Panc1 (cell line): ENCODE measurements around the gene PPP1R27. TPM values are rescaled to one million over a fixed set of nuclear protein-coding genes. Genes with fewer than 3 reads are reported as not detected.
A peak's percentile ranks its signal among the peaks of the same experiment; 100 is the strongest.

Experiments
- ATAC-seq: fragments of 200-7000 bp; cut with Tn5 transposase; 2 replicates; pipeline ENCODE4 v1.9.1; 2020; ENCODE audit warnings: mild to moderate bottlenecking, moderate library complexity
- BruUV-seq: library from RNA; stranded (reverse); fragments of 400-500 nt; replicated peaks from 2 replicates; lab custom pipeline; 2021; lab: Mats Ljungman, UMichigan
- CTCF ChIA-PET: fragments of 300-600 bp; sonication (Branson Sonifier 250); formaldehyde crosslinking; loops from one replicate; lab custom pipeline; 2022; ENCODE audit warnings: antibody characterized with exemption; lab: Charles Lee
- POLR2A ChIA-PET: fragments of 300-600 bp; sonication (Branson Sonifier 250); formaldehyde crosslinking; loops from one replicate; lab custom pipeline; 2022; ENCODE audit warnings: antibody characterized with exemption; lab: Charles Lee
- DNase-seq: peaks from one replicate; pipeline ENCODE4 v3.0.0-alpha.2; 2010; ENCODE audit warnings: low read depth, low spot score
- H3K27ac ChIP-seq: 2 replicates; pipeline ENCODE4 v1.5.1; 2011; ENCODE audit warnings: mild to moderate bottlenecking, low read length, inconsistent platforms
- H3K27me3 ChIP-seq: fragments of 200-500 bp; sonication (Bioruptor generic); 2 replicates; pipeline ENCODE4 v1.6.0; 2014; ENCODE audit warnings: low read length, inconsistent platforms; ENCODE audit not compliant: control insufficient read depth, insufficient read depth
- H3K36me3 ChIP-seq: fragments of 200-500 bp; sonication (Bioruptor generic); 2 replicates; pipeline ENCODE4 v1.5.1; 2014; ENCODE audit warnings: inconsistent platforms, mild to moderate bottlenecking, low read length, moderate library complexity; ENCODE audit not compliant: control insufficient read depth, insufficient read depth
- H3K4me1 ChIP-seq: 2 replicates; pipeline ENCODE4 v1.5.1; 2011; ENCODE audit warnings: inconsistent platforms, mild to moderate bottlenecking, low read length, moderate library complexity; ENCODE audit not compliant: control insufficient read depth, insufficient read depth
- H3K4me3 ChIP-seq, 2 experiments: 2 replicates each; pipeline ENCODE4 v1.5.1; 2011 to 2012; ENCODE audit warnings: low read depth in 2 of 2, low read length in 2 of 2, mild to moderate bottlenecking in 2 of 2, inconsistent platforms in 1 of 2, moderate library complexity in 1 of 2
- H3K9me3 ChIP-seq: fragments of 200-500 bp; sonication (Bioruptor generic); 2 replicates; pipeline ENCODE4 v1.5.1; 2014; ENCODE audit warnings: low read depth, mild to moderate bottlenecking, inconsistent platforms, low read length, moderate library complexity; ENCODE audit not compliant: control insufficient read depth, insufficient read depth
- POLR2AphosphoS5 ChIP-seq: IDR thresholded peaks from 2 replicates; pipeline ENCODE4 v1.6.1; 2012; ENCODE audit warnings: mild to moderate bottlenecking, low read depth, low read length, moderate library complexity
- SIN3A ChIP-seq: IDR thresholded peaks from 2 replicates; pipeline ENCODE4 v1.6.1; 2012; ENCODE audit warnings: low read depth, mild to moderate bottlenecking, low read length, moderate library complexity, borderline replicate concordance; ENCODE audit not compliant: insufficient read depth
- TCF7L2 ChIP-seq: IDR thresholded peaks from 2 replicates; pipeline ENCODE4 v1.6.1; 2011; ENCODE audit warnings: mild to moderate bottlenecking, low read depth, low read length, inconsistent platforms
- in situ Hi-C: cut with HindIII; loops from 2 replicates; pipeline ENCODE4 v1.10.0; 2016; ENCODE audit warnings: low sequenced_read_pairs, low pct_unique_long_range_greater_than_20kb
- intact Hi-C: fragments of 100-400 bp; cut with micrococcal nuclease; formaldehyde crosslinking; loops from one replicate; pipeline ENCODE4 v1.10.0; 2022; ENCODE audit not compliant: unreplicated experiment
- total RNA-seq: library from RNA; stranded (reverse); gene quantifications from one replicate; pipeline ENCODE4 v1.2.1, GENCODE V29; 2021; ENCODE audit not compliant: unreplicated experiment
- TF ChIP-seq, protein P1 (sequence below), 2 experiments: IDR thresholded peaks; 2 replicates each; pipeline ENCODE4 v1.6.1; 2011 to 2012; ENCODE audit warnings: low read depth in 2 of 2, control low read depth in 1 of 2, low read length in 1 of 2, mild to moderate bottlenecking in 1 of 2, moderate library complexity in 1 of 2; ENCODE audit not compliant: insufficient read depth in 1 of 2
- TF ChIP-seq, protein P2 (sequence below): fragments of 450-650 bp; IDR thresholded peaks from 2 replicates; pipeline ENCODE4 v1.5.1; 2017; ENCODE audit warnings: mild to moderate bottlenecking

PPP1R27 gene
- total RNA-seq, 1 experiment from 2014 or later = not detected

DNA sequence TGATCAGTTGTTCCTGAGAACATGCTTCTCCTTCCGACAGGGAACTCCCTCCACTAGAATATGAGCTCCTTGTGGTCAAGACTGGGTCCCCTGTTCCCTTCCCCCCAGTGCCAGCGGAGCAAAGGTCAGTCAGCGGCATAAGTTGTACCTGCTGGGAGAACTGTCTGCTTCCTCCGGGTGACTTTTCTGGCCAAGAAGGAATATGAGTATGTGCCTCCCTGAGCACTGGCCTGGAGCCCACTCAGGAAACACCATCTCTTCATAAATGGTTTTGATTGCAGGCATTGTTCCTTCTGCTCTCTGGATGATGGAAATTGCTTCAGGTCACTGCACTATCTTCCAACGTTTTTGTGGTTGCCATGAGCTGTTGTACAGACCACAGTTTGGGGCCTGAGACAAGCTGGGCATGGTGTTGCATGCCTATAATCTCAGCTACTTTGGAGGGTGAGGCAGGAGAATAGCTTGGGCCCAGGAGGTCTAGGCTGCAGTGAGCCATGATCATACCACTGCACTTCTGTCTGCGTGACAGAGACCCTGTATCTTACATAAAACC, 28.3 kb upstream of the PPP1R27 start:
- ATAC-seq = no peak
- peaks cover 3% of the 10 kb centered on the region; the same call in 1 of the 2 replicates for H3K36me3 ChIP-seq
- DNase-seq = no peak
- intact Hi-C loops = loop anchor here (10.0 kb wide), 1 partner anchor 162 kb away; the partner anchor contains the start of genes CENPX and LRRC45
- TF ChIP-seq SIN3A (no peak), TCF7L2 (no peak), POLR2AphosphoS5 (no peak)
- TF ChIP-seq, protein P1, sequence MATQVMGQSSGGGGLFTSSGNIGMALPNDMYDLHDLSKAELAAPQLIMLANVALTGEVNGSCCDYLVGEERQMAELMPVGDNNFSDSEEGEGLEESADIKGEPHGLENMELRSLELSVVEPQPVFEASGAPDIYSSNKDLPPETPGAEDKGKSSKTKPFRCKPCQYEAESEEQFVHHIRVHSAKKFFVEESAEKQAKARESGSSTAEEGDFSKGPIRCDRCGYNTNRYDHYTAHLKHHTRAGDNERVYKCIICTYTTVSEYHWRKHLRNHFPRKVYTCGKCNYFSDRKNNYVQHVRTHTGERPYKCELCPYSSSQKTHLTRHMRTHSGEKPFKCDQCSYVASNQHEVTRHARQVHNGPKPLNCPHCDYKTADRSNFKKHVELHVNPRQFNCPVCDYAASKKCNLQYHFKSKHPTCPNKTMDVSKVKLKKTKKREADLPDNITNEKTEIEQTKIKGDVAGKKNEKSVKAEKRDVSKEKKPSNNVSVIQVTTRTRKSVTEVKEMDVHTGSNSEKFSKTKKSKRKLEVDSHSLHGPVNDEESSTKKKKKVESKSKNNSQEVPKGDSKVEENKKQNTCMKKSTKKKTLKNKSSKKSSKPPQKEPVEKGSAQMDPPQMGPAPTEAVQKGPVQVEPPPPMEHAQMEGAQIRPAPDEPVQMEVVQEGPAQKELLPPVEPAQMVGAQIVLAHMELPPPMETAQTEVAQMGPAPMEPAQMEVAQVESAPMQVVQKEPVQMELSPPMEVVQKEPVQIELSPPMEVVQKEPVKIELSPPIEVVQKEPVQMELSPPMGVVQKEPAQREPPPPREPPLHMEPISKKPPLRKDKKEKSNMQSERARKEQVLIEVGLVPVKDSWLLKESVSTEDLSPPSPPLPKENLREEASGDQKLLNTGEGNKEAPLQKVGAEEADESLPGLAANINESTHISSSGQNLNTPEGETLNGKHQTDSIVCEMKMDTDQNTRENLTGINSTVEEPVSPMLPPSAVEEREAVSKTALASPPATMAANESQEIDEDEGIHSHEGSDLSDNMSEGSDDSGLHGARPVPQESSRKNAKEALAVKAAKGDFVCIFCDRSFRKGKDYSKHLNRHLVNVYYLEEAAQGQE (IDR thresholded peaks at IDR 0.05; ENCODE audit: insufficient read depth in 1 of 2, low read depth in 2 of 2, low read length in 1 of 2) = no peak
- TF ChIP-seq, protein P2, sequence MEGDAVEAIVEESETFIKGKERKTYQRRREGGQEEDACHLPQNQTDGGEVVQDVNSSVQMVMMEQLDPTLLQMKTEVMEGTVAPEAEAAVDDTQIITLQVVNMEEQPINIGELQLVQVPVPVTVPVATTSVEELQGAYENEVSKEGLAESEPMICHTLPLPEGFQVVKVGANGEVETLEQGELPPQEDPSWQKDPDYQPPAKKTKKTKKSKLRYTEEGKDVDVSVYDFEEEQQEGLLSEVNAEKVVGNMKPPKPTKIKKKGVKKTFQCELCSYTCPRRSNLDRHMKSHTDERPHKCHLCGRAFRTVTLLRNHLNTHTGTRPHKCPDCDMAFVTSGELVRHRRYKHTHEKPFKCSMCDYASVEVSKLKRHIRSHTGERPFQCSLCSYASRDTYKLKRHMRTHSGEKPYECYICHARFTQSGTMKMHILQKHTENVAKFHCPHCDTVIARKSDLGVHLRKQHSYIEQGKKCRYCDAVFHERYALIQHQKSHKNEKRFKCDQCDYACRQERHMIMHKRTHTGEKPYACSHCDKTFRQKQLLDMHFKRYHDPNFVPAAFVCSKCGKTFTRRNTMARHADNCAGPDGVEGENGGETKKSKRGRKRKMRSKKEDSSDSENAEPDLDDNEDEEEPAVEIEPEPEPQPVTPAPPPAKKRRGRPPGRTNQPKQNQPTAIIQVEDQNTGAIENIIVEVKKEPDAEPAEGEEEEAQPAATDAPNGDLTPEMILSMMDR = no peak
- in situ Hi-C loops = no loop called here
- no TSS peak for BruUV-seq
- H3K27me3 ChIP-seq = no peaks in the 10 kb centered on the region
- H3K27ac ChIP-seq = peak overlapping the region; percentile 55
- ChIA-PET CTCF (no interaction called here), POLR2A (interaction anchor here (0.6 kb wide), 1 partner anchor 128 kb away, joined by 5 read pairs; no protein-coding TSS in a partner anchor)
- peak overlapping the region in 1 of 2 experiments; percentile 0; a peak in 1 of 4 replicates for H3K4me3 ChIP-seq
- no peaks in the 10 kb centered on the region for H3K9me3 ChIP-seq
- peaks cover 54% of the 10 kb centered on the region for H3K4me1 ChIP-seq

DNA sequence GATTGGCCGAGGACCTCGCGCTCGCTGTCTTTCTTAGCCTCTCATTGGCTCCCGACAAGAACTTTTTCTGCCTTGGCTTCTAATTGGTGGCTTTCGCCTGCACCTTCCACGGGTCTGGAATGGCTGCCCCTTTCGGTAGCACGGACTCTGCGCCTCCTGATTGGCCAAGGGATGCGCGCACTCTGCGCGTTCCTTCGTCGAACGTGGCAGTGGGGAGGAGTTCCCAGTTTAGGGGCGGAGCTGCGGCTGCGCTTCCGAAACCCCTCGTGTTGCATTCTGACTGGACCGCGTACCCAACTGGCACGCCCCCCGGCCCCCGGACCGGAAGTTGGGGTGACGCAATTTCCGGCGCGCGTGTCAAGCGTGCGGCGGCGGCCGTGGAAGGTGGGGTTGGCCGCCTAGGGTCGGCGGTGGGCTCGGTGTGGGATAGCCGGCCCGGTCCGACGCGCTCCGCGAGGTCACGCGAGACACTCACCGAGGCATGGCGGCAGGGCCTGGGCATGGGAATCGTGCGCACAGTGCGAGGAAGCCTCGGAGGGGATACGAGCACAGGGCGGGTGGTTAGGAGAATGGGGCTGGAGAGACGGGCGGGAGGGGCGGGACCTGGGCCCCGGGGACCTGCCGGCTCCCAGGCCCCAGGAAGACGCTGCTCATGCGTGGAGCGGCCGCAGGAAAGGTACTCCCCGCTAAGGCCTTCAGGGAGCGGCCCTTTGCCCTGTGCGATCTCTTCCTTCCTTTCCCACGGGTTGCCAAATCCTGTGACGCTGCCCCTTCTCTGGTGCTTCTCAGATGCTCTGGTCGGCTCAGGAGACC, 26.1 kb upstream of the PPP1R27 start:
- BruUV-seq = TSS peak; percentile 82
- Histone ChIP-seq H3K36me3 (peaks cover 5% of the 10 kb centered on the region; the same call in 1 of the 2 replicates), H3K27me3 (no peaks in the 10 kb centered on the region), H3K4me3 (peak overlapping the region; percentile 83 to 99), H3K4me1 (peaks cover 32% of the 10 kb centered on the region), H3K27ac (peak overlapping the region; percentile 95), H3K9me3 (no peaks in the 10 kb centered on the region)
- ChIA-PET CTCF (no interaction called here), POLR2A (interaction anchor here (0.6 to 0.7 kb wide), 3 partner anchors 35 to 158 kb away, joined by 3 read pairs; no protein-coding TSS in a partner anchor)
- peak; percentile 99 for DNase-seq
- intact Hi-C loops (loop anchor here (10.0 kb wide), 1 partner anchor 164 kb away; the partner anchor contains the start of genes CENPX and LRRC45), in situ Hi-C loops (no loop called here)
- peak; percentile 94 for ATAC-seq
- TF ChIP-seq SIN3A = peak; percentile 92
- TF ChIP-seq POLR2AphosphoS5 = peak; percentile 96
- TF ChIP-seq, protein P2 = no peak
- no peak for TF ChIP-seq TCF7L2
- TF ChIP-seq, protein P1 (IDR thresholded peaks at IDR 0.05; ENCODE audit: insufficient read depth in 1 of 2, low read depth in 2 of 2, low read length in 1 of 2) = peak in 1 of 2 experiments; percentile 59; a peak in 1 of 4 replicates
